Stomach smooth muscle (tissue), 2 donors: ENCODE results near the gene ZNF132.
A peak's percentile ranks its signal among the peaks of the same experiment; 100 is the strongest.

ENCODE experiments used
- H3K27ac ChIP-seq: one replicate; pipeline ENCODE4 v1.7.0; 2013; ENCODE audit warnings: mild to moderate bottlenecking, low read length, inconsistent platforms
- H3K27me3 ChIP-seq, 2 donors: one replicate each; pipeline ENCODE4 v1.7.0; 2013; ENCODE audit warnings: low read length in 2 of 2; ENCODE audit not compliant: insufficient read depth in 2 of 2, control insufficient read depth in 1 of 2
- H3K36me3 ChIP-seq, 2 donors: one replicate each; pipeline ENCODE4 v1.7.0; 2013; ENCODE audit warnings: low read length in 2 of 2; ENCODE audit not compliant: control insufficient read depth in 2 of 2, insufficient read depth in 2 of 2
- H3K4me1 ChIP-seq: one replicate; pipeline ENCODE4 v1.7.0; 2013; ENCODE audit warnings: low read length; ENCODE audit not compliant: control insufficient read depth, insufficient read depth
- H3K4me3 ChIP-seq, 2 donors: one replicate each; pipeline ENCODE4 v1.7.0; 2013; ENCODE audit warnings: low read length in 2 of 2
- H3K9ac ChIP-seq, 2 donors: one replicate each; pipeline ENCODE4 v1.7.0; 2013; ENCODE audit warnings: low read length in 2 of 2, mild to moderate bottlenecking in 1 of 2
- H3K9me3 ChIP-seq, 2 donors: one replicate each; pipeline ENCODE4 v1.7.0; 2013; ENCODE audit warnings: low read length in 2 of 2; ENCODE audit not compliant: control insufficient read depth in 2 of 2
- donor health status: healthy.
- donor health status: Pancreatic carcinoma.

The ZNF132 gene

DNA sequence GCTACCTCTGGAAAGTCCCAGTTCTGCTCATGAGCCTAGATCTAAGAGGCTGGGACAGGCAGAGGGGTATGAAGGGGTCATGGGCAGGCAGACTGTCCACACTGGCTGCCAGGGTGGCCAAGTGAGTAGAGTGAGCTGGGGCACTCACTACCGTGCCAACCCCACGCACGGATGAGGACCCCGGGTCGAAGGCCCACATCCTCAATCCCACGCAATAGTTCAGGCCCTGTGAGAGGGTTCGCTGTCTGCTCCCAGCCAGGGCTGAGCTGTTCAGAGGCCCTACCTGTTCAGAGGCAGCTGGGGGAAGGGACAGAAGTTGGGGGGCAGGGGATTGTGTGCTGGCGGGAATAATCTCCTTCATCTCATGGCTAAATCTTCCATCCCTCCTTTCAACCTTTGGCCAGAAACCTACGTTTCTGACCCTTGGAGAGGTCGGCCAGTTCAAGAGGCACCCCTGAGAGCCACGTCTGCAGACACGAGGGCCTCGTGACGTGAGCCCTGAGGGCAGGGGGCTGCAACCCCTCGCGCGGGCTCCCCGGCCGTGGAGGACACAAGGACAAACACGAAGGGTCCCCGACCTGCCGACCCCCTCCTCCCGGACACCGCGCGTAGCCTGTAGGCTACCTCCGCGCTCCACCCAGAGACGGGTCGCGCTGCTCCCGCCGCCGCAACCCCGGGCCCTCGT is 53.9 kb downstream of the ZNF132 start:
- Histone ChIP-seq H3K36me3 (peaks cover 6 to 10% of the 10 kb centered on the region in 2 donors), H3K9ac (peak overlapping the region; percentile 95 to 97), H3K27ac (peak overlapping the region; percentile 96), H3K27me3 (no peaks in the 10 kb centered on the region), H3K9me3 (no peaks in the 10 kb centered on the region), H3K4me1 (peaks cover 35% of the 10 kb centered on the region), H3K4me3 (peak overlapping the region; percentile 76 to 93)

- H3K36me3 ChIP-seq: peaks cover 2 to 10% of the 10 kb centered on the region in 2 donors
- peaks cover 34% of the 10 kb centered on the region for H3K4me1 ChIP-seq
- peak overlapping the region; percentile 95 to 97 for H3K9ac ChIP-seq
- H3K9me3 ChIP-seq: no peaks in the 10 kb centered on the region
- no peaks in the 10 kb centered on the region for H3K27me3 ChIP-seq
- peak overlapping the region; percentile 96 for H3K27ac ChIP-seq
- peak overlapping the region; percentile 76 to 93 for H3K4me3 ChIP-seq
Observed at GRCh38 chr19:58385313-58385890, 54.6 kb downstream of the ZNF132 start.

- Histone ChIP-seq H3K4me3 (no peak overlapping the region), H3K4me1 (peaks cover 44% of the 10 kb centered on the region), H3K9ac (no peak overlapping the region), H3K36me3 (peaks cover 0 to under 1% of the 10 kb centered on the region in 2 donors), H3K9me3 (no peaks in the 10 kb centered on the region), H3K27me3 (no peaks in the 10 kb centered on the region), H3K27ac (no peak overlapping the region)
Observed at GRCh38 chr19:58382997-58383603, 56.9 kb downstream of the ZNF132 start.
